ENCODE measurements around the gene NKAP. TPM values are rescaled to one million over a fixed set of nuclear protein-coding genes. Genes with fewer than 3 reads are reported as not detected.
"Not testable (repeated sequence)": the region's sequence is repeated elsewhere in the genome, so short reads cannot be mapped to it uniquely, and the experiment has no call there.

Gene NKAP
- total RNA-seq, 6 experiments from 2014 or later, result 5.7 to 7.5 (median 6.7) TPM

DNA sequence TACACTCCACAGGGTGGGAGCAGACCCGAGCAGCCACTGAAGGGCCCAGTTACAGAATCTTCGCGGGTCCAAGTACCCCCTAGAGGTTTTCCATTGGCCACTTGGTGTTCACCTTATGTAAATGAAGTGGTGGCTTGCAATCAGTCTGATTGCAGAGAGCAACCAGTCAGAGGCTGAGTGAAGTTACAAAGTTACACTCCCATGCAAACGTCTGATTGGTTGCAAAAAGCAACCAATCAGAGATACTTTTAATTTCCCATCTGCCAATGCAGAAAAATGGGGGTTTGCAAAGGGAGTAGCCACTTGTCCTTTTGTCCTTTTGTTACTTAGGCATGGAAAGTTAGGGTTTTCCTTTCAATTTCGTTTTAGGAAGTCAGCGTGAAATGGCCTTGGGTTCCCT lies 27.0 kb upstream of the NKAP start:
- no peaks in the 10 kb centered on the region for H3K4me1 Mint-ChIP-seq (ENCODE audit: low read depth)
- H3K36me3 Mint-ChIP-seq (ENCODE audit: low read depth), result no peaks in the 10 kb centered on the region
- H3K4me3 Mint-ChIP-seq, result no peak overlapping the region
- TF ChIP-seq, protein P1, sequence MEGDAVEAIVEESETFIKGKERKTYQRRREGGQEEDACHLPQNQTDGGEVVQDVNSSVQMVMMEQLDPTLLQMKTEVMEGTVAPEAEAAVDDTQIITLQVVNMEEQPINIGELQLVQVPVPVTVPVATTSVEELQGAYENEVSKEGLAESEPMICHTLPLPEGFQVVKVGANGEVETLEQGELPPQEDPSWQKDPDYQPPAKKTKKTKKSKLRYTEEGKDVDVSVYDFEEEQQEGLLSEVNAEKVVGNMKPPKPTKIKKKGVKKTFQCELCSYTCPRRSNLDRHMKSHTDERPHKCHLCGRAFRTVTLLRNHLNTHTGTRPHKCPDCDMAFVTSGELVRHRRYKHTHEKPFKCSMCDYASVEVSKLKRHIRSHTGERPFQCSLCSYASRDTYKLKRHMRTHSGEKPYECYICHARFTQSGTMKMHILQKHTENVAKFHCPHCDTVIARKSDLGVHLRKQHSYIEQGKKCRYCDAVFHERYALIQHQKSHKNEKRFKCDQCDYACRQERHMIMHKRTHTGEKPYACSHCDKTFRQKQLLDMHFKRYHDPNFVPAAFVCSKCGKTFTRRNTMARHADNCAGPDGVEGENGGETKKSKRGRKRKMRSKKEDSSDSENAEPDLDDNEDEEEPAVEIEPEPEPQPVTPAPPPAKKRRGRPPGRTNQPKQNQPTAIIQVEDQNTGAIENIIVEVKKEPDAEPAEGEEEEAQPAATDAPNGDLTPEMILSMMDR (IDR thresholded peaks at IDR 0.05), result no peak
- no peak overlapping the region for H3K27ac Mint-ChIP-seq
- H3K9me3 Mint-ChIP-seq, result no peaks in the 10 kb centered on the region
- DNase-seq, result no peak
- H3K27me3 Mint-ChIP-seq (ENCODE audit: insufficient read depth), result peaks cover 3% of the 10 kb centered on the region; the same call in 1 of the 2 replicates

DNA sequence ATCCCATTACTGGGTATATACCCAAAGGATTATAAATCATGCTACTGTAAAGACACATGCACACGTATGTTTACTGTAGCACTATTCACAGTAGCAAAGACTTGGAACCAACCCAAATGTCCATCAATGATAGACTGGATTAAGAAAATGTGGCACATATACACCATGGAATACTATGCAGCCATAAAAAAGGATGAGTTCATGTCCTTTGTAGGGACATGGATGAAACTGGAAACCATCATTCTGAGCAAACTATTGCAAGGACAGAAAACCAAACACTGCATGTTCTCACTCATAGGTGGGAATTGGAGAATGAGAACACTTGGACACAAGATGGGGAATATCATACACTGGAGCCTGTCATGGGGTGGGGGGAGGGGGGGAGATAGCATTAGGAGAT lies 23.3 kb upstream of the NKAP start:
- not testable (repeated sequence) for H3K4me3 Mint-ChIP-seq; H3K27ac Mint-ChIP-seq; H3K4me1 Mint-ChIP-seq (ENCODE audit: low read depth); H3K27me3 Mint-ChIP-seq (ENCODE audit: insufficient read depth); DNase-seq; H3K9me3 Mint-ChIP-seq; H3K36me3 Mint-ChIP-seq (ENCODE audit: low read depth)

DNA sequence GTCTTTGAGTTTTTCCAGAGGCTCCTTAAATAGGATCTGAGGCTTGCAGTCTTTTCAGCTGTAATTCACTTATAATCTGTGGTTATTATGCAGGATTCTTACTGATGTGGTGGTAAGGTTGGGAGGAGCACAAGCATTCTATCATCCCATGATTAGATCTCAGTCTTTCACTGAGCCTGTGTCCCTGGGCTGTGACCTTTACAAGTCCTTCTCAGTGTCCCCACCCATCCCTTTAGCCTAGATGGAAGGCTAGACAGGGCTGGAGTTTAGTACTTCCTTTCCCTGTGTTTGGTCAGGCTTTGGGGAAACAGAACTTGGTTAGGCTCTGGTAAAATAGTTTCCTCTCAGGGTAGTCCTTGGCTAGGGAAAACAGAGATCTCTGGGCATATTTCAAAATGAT lies 17.1 kb upstream of the NKAP start:
- Mint-ChIP-seq H3K4me3 (no peak overlapping the region), H3K9me3 (no peaks in the 10 kb centered on the region), H3K27me3 (ENCODE audit: insufficient read depth) (peaks cover 9% of the 10 kb centered on the region), H3K36me3 (ENCODE audit: low read depth) (no peaks in the 10 kb centered on the region), H3K27ac (no peak overlapping the region), H3K4me1 (ENCODE audit: low read depth) (no peaks in the 10 kb centered on the region)
- no peak for DNase-seq
- TF ChIP-seq, protein P1 (IDR thresholded peaks at IDR 0.05), result no peak

DNA sequence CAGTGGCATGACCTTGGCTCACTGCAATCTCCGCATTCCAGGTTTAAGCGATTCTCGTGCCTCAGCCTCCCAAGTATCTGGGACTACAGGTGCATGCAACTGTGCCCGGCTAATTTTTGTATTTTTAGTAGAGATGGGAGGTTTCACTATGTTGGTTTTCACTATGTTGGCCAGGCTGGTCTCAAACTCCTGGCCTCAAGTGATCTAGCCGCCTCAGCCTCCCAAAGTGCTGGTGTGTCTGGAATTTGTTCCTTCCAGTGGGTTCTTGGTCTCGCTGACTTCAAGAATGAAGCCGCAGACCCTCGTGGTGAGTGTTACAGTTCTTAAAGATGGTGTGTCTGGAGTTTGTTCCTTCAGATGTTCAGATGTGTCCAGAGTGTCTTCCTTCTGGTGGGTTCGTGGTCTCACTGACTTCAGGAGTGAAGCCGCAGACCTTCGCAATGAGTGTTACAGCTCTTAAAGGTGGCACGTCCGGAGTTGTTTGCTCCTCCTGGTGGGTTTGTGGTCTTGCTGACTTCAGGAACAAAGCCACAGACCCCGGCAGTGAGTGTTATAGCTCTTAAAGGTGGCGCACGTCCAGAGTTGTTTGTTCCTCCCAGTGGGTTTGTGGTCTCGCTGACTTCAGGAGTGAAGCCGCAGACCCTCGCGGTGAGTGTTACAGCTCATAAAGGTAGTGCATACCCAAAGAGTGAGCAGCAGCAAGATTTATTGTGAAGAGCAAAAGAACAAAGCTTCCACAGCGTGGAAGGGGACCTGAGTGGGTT lies 12.4 kb upstream of the NKAP start:
- H3K27ac Mint-ChIP-seq; H3K4me3 Mint-ChIP-seq; H3K9me3 Mint-ChIP-seq; DNase-seq; H3K36me3 Mint-ChIP-seq (ENCODE audit: low read depth); H3K4me1 Mint-ChIP-seq (ENCODE audit: low read depth): not testable (repeated sequence)
- H3K27me3 Mint-ChIP-seq (ENCODE audit: insufficient read depth), result peaks cover 12% of the 10 kb centered on the region

DNA sequence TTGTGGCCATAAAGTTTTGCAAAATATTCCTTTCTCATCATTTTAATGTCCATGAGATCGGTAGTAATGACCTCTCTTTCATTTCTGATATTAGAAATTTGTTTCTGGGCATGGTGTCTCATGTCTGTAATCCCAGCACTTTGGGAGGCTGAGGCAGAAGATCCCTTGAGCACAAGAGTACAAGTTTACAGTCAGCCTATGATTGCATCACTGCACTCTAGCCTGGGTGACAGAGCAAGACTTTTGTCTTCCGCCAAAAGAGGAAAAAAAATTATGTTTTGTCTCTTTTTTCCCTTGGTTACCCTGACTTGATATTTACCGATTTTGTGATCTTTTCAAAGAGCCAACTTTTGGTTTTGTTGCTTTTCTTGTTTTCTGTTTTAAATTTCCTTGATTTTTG lies 10.8 kb upstream of the NKAP start:
- H3K9me3 Mint-ChIP-seq, result no peaks in the 10 kb centered on the region
- no peak for DNase-seq
- H3K4me3 Mint-ChIP-seq, result no peak overlapping the region
- H3K4me1 Mint-ChIP-seq (ENCODE audit: low read depth), result no peaks in the 10 kb centered on the region
- no peaks in the 10 kb centered on the region for H3K36me3 Mint-ChIP-seq (ENCODE audit: low read depth)
- H3K27me3 Mint-ChIP-seq (ENCODE audit: insufficient read depth), result peaks cover 10% of the 10 kb centered on the region
- H3K27ac Mint-ChIP-seq, result no peak overlapping the region
- TF ChIP-seq, protein P1 (IDR thresholded peaks at IDR 0.05), result no peak

DNA sequence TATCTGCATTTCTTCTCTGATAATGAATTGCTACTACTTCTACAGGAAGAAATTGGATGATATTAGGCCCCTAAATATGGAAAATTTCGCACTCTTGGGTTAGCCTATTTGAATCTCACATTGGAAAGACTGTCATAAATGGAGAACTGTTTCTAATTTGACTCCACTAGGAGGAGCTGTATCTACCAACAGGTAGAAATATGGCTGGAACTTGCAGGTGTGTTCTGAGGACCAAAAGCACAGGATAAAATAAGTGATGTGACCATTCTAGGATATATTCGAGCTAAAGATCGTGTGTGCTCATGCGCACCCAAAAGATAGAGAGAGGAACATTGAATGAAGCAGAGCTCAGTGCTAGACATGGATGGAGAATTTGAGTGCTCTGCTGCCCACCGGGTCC lies 4.8 kb upstream of the NKAP start:
- H3K4me3 Mint-ChIP-seq, result no peak overlapping the region
- no peaks in the 10 kb centered on the region for H3K9me3 Mint-ChIP-seq
- no peak overlapping the region for H3K27ac Mint-ChIP-seq
- peaks cover 8% of the 10 kb centered on the region for H3K27me3 Mint-ChIP-seq (ENCODE audit: insufficient read depth)
- no peak for DNase-seq
- H3K4me1 Mint-ChIP-seq (ENCODE audit: low read depth), result no peaks in the 10 kb centered on the region
- H3K36me3 Mint-ChIP-seq (ENCODE audit: low read depth), result no peaks in the 10 kb centered on the region
- TF ChIP-seq, protein P1 (IDR thresholded peaks at IDR 0.05), result peak; percentile 30; the same call in 1 of the 2 replicates

Measured in HFFc6 (cell line).